GM21423 (cell line): Measurements from ENCODE around the gene HUNK.

Experiments used
- ATAC-seq: cut with Tn5 transposase; IDR thresholded peaks from one replicate; pipeline ENCODE4 v1.9.1; 2021; ENCODE audit warnings: mild to moderate bottlenecking, moderate library complexity; ENCODE audit not compliant: unreplicated experiment

The HUNK gene

GRCh38 chr21:32044205-32045180 lies 171.7 kb downstream of the HUNK start:
- no peak for ATAC-seq

GRCh38 chr21:32046191-32046590 lies 173.4 kb downstream of the HUNK start:
- ATAC-seq, result no peak

GRCh38 chr21:32048353-32048752 lies 175.5 kb downstream of the HUNK start:
- no peak for ATAC-seq
